GM19397 (cell line): ENCODE results near the gene TP63.

Experiments
- ATAC-seq: cut with Tn5 transposase; IDR thresholded peaks from one replicate; pipeline ENCODE4 v1.9.1; 2021; ENCODE audit warnings: mild to moderate bottlenecking, moderate library complexity; ENCODE audit not compliant: unreplicated experiment

TP63 gene

DNA sequence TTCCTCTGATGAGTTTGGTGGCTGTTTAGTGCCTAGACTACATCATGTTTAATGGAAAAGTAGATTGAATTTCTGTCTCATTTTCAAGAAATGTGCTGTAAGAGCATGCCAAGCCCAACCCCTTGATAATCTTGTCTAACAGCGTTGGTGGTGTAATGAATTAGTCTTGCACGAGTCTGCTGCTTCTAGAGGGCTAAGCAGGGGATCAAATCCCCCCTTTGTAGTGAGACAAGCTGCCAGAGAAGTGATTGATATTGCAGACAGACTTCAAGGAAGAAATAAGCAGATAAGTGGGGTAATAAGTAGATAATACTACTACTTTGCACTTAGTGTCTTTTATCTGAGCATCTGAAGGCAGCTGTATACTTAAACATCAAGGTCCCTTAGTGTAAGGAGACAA lies 141.4 kb downstream of the TP63 start:
- ATAC-seq: no peak

GRCh38 chr3:189773056-189773455 lies 141.9 kb downstream of the TP63 start:
- ATAC-seq: no peak

- ATAC-seq: no peak
These were observed 145.1 kb downstream of the TP63 start for GRCh38 chr3:189776149-189776824.

DNA sequence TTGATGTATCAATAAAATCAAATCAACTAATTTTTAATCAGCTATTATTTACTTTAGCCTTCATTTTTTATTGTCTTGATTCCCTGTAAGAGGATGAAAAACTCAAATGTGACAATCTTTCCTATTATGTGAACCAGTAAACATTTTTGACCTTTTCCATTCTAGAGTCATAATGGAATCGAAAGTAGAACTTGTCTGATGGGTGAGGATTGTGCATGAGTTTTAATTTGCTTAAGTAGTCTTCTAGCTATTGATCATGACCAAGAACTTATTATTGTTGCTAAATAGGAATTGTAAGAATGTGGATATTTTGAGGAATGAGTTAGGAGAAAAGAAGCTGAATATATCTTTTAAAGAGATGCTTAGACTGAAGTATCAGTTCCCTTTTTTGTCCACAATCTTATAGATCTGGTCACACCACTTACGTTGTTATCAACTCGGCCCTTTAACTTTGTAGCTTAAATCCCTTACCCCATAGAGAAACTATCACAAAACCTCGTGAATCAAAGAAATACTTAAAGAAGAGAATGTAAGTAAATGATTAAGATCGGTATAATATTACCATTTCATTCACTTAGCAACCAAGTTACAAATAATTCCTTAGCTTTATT lies 147.3 kb downstream of the TP63 start:
- no peak for ATAC-seq

DNA sequence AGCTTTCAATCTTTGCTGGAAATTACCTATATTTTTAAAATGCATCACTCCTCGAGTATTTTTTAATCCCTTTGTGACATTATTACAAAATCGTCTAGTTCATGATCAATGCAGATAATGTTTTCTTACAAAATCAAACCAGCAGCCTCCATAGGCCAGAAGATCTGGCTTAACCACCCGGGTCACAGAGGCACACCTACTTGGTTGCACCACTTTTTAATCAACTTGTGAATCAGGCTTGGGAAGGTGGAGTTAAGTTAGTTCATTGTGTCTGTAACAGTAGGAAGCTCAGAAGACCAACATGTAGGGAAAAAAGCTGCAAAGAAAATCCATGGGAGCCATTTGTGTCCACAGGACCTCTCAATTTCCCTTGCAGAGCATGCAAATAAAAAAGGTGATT lies 148.0 kb downstream of the TP63 start:
- no peak for ATAC-seq

GRCh38 chr3:189780546-189781270 lies 149.5 kb downstream of the TP63 start:
- ATAC-seq: no peak

- no peak for ATAC-seq
These were observed 150.2 kb downstream of the TP63 start for GRCh38 chr3:189781415-189781814.

- no peak for ATAC-seq
These were observed 155.4 kb downstream of the TP63 start for GRCh38 chr3:189786479-189787064.

GRCh38 chr3:189787191-189787590 lies 156.0 kb downstream of the TP63 start:
- no peak for ATAC-seq

GRCh38 chr3:189787632-189788031 lies 156.4 kb downstream of the TP63 start:
- no peak for ATAC-seq

DNA sequence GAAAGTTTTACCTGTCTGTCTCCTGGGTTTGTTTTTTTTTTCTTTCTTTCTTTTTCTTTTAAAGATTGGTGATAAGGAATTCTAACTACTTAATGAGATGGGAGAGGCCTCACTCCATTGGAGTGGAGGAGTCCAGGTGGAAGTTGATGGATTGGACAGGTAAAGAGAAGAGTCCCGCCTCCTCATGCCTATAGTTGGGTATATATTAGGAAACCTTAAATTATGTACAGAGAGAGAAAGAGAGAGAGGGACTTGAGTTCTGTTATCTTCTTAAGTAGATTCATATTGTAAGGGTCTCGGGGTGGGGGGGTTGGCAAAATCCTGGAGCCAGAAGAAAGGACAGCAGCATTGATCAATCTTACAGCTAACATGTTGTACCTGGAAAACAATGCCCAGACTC lies 158.2 kb downstream of the TP63 start:
- ATAC-seq: no peak

- no peak for ATAC-seq
These were observed 159.5 kb downstream of the TP63 start for GRCh38 chr3:189790658-189791057.

DNA sequence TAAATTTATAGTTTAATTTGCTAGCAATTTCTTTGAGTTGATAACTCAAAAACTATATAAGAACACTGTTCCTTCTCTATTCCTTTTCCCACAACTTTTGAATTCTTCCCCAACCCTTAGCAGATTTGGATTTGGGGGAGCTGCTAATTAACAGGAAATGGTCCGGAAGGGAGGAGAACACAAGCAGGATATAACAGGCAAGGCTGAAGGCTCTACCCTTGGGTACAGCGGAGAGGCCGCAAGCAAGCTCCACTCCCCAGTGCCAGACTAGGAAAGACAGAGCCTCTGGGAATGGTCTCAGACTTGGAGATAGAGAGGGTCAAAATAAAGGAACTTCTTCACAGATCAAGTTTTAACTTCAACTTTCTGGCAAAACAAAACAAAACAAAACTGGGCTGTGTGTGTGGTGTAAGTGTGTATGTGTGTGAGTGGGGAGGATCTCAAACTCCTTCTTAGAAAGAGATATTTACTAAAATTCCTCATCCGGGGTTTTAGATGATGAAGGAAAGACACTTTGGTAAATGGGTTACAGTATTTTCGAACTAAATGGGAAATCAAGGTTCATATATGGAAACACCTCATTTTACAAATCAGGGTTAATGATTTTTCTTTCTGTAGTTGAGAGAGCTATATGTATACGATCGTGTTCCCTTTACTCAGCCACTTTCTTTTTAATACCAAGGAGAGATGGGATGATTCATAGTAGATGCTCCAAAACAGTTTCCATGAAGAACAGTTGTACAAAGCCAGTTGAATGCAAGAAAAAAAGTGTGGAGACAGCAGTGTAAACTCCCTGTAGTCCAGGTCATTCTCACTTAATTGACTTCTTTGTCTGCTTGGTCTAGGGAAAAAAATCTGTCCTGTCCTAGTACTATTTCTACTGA lies 161.1 kb downstream of the TP63 start:
- ATAC-seq: no peak

DNA sequence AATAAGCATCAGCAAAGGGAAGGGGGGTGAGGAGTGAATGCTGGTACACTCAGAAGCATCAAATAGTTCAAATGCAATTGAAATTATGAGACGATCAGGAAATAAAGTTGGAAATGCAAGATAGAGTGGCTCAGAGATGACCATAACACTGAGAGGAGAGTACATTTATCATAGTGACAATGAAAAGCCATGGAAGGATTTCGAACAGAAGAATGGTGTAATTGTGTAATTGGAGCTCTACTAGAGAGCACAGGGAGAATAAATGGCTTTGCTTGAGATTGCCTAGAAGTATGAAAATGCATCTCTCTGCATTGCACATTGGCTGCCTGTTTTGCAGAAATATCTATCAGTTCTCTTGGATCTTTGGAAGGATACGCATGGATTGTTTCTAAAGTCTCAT lies 163.3 kb downstream of the TP63 start:
- ATAC-seq: no peak

- no peak for ATAC-seq
These were observed 166.0 kb downstream of the TP63 start for GRCh38 chr3:189797103-189797750.

- no peak for ATAC-seq
These were observed 168.2 kb downstream of the TP63 start for GRCh38 chr3:189799366-189799765.

- ATAC-seq: no peak
These were observed 169.2 kb downstream of the TP63 start for GRCh38 chr3:189800436-189800835.

- ATAC-seq: no peak
These were observed 172.1 kb downstream of the TP63 start for GRCh38 chr3:189803254-189803653.

- ATAC-seq: no peak
These were observed 174.3 kb downstream of the TP63 start for GRCh38 chr3:189805375-189806067.
